GM12878 (cell line): Measurements from ENCODE around the gene VSIG8. TPM values are rescaled to one million over a fixed set of nuclear protein-coding genes. Genes with fewer than 3 reads are reported as not detected.

ENCODE experiments used
- ATAC-seq: fragments of 200-7000 bp; cut with Tn5 transposase; 3 replicates; pipeline ENCODE4 v1.9.1; 2020; ENCODE audit warnings: mild to moderate bottlenecking, moderate library complexity
- BruUV-seq: library from RNA; stranded (reverse); fragments of 400-500 nt; replicated peaks from 2 replicates; lab custom pipeline; 2021; lab: Mats Ljungman, UMichigan
- CTCF ChIA-PET: fragments of 300-600 bp; sonication (Branson Sonifier 250); formaldehyde crosslinking; extraction: SDS; loops from one replicate; lab custom pipeline; 2021; ENCODE audit warnings: inconsistent platforms; lab: Yijun Ruan, JAX
- POLR2A ChIA-PET: fragments of 350-600 bp; formaldehyde crosslinking; extraction: SDS; loops from one replicate; lab custom pipeline; 2021; ENCODE audit warnings: inconsistent platforms; lab: Charles Lee
- RAD21 ChIA-PET: fragments of 300-600 bp; sonication (Branson Sonifier 250); formaldehyde crosslinking; loops from one replicate; lab custom pipeline; 2023; ENCODE audit warnings: antibody characterized with exemption; ENCODE audit not compliant: unreplicated experiment; lab: Charles Lee
- SMC1A ChIA-PET: fragments of 300-600 bp; sonication (Branson Sonifier 250); formaldehyde crosslinking; loops from one replicate; lab custom pipeline; 2023; ENCODE audit not compliant: unreplicated experiment, uncharacterized antibody; lab: Charles Lee
- DNase-seq: peaks from one replicate; pipeline ENCODE4 v3.0.0-alpha.2; 2011; ENCODE audit warnings: low read depth, low spot score
- FAIRE-seq: peaks from 3 replicates; lab custom pipeline; 2011; peaks lifted over from hg19 to GRCh38; lab: Jason Lieb, UNC
- H2AFZ ChIP-seq: 2 replicates; pipeline ENCODE4 v1.6.0; 2011; ENCODE audit warnings: low read depth, low read length, control low read depth; ENCODE audit not compliant: control insufficient read depth
- H3K27ac ChIP-seq: 2 replicates; pipeline ENCODE4 v1.5.1; 2011; ENCODE audit warnings: control low read depth; ENCODE audit not compliant: control insufficient read depth, insufficient read depth
- H3K27me3 ChIP-seq, 2 experiments: replicated peaks in 1 of 2; 2 replicates each; pipeline versions ENCODE4 v1.6.0 to v1.6.1; 2011; ENCODE audit warnings: low read length in 1 of 2; ENCODE audit not compliant: control insufficient read depth in 2 of 2, insufficient read depth in 2 of 2
- H3K36me3 ChIP-seq, 2 experiments: 2 replicates each; pipeline ENCODE4 v1.5.1; 2011; ENCODE audit warnings: low read length in 1 of 2; ENCODE audit not compliant: control insufficient read depth in 2 of 2, insufficient read depth in 2 of 2
- H3K4me1 ChIP-seq: 2 replicates; pipeline ENCODE4 v1.6.1; 2011; ENCODE audit warnings: mild to moderate bottlenecking, low read length, moderate library complexity, mixed read lengths; ENCODE audit not compliant: control insufficient read depth, insufficient read depth
- H3K4me2 ChIP-seq: 2 replicates; pipeline ENCODE4 v1.6.0; 2011; ENCODE audit warnings: control low read depth; ENCODE audit not compliant: control insufficient read depth, insufficient read depth
- H3K4me3 ChIP-seq: fragments of 200-600 bp; sonication (generic); 2 replicates; pipeline ENCODE4 v1.5.1; 2016
- H3K79me2 ChIP-seq: 2 replicates; pipeline ENCODE4 v1.6.0; 2011; ENCODE audit warnings: low read length; ENCODE audit not compliant: control insufficient read depth, insufficient read depth
- H3K9ac ChIP-seq: 2 replicates; pipeline ENCODE4 v1.8.0; 2011; ENCODE audit warnings: low read length, control low read depth, mixed read lengths; ENCODE audit not compliant: control insufficient read depth, insufficient read depth
- H3K9me3 ChIP-seq: replicated peaks from 3 replicates; pipeline ENCODE4 v1.5.1; 2011; ENCODE audit warnings: mild to moderate bottlenecking, low read length; ENCODE audit not compliant: control insufficient read depth, insufficient read depth
- H4K20me1 ChIP-seq: 2 replicates; pipeline ENCODE4 v1.6.0; 2011; ENCODE audit not compliant: control insufficient read depth, insufficient read depth
- BHLHE40 ChIP-seq, 2 experiments: fragments of 450-650 bp in 1 of 2; IDR thresholded peaks; 2 replicates each; pipeline ENCODE4 v1.6.1; 2011 to 2017; ENCODE audit warnings: low read depth in 2 of 2, borderline replicate concordance in 1 of 2, improper control_type of control experiment in 1 of 2, low read length in 1 of 2, mild to moderate bottlenecking in 1 of 2
- PAX5 ChIP-seq: IDR thresholded peaks from 2 replicates; pipeline ENCODE4 v1.6.1; 2011; ENCODE audit warnings: low read depth, low read length, borderline replicate concordance
- STAT3 ChIP-seq: IDR thresholded peaks from 2 replicates; pipeline ENCODE4 v1.6.1; 2011; ENCODE audit warnings: low read depth, low read length, improper control_type of control experiment
- YBX1 ChIP-seq: fragments of 450-650 bp; IDR thresholded peaks from 2 replicates; pipeline ENCODE4 v1.6.1; 2016; ENCODE audit warnings: antibody characterized with exemption
- ZBED1 ChIP-seq: IDR thresholded peaks from 2 replicates; pipeline ENCODE4 v1.6.1; 2016; ENCODE audit warnings: borderline replicate concordance
- WGBS: methylation state at CpG from one replicate; pipeline ENCODE4 v1.1.6; 2016; ENCODE audit warnings: low lambda C conversion rate; ENCODE audit not compliant: insufficient replicate concordance, insufficient coverage; ENCODE audit errors: missing lambda C conversion rate; 5-methylcytosine and 5-hydroxymethylcytosine counted together
- in situ Hi-C: fragments of 300-500 bp; cut with MboI; formaldehyde crosslinking; loops from 9 replicates; pipeline ENCODE4 v1.14.3; 2018; ENCODE audit warnings: mixed read lengths
- intact Hi-C: fragments of 100-400 bp; cut with micrococcal nuclease; formaldehyde crosslinking; loops from one replicate; pipeline ENCODE4 v1.14.2; 2022; ENCODE audit not compliant: unreplicated experiment
- polyA plus RNA-seq, 11 experiments: library from polyadenylated mRNA; depleted of rRNA in 4 of 11; unstranded in 6 of 11; stranded (reverse) in 5 of 11; fragments of >200 nt; fragmentation: Nextera tagmentation in 4 of 11; fragmentation: Illumina TruSeq in 1 of 11; extraction: Ambion mirVana in 4 of 11; extraction: Trizol in 1 of 11; gene quantifications; 1 replicate in 1 of 11; 2 replicates in 10 of 11; pipeline versions ENCODE4 v1.2.1 to v1.2.3, GENCODE V29; 2011 to 2016; ENCODE audit warnings: inconsistent platforms in 2 of 11, missing spikeins in 2 of 11, low read depth in 1 of 11
- total RNA-seq, 4 experiments: library from RNA; depleted of rRNA in 3 of 4; stranded (reverse); fragments of >200 nt in 3 of 4; fragmentation: Illumina TruSeq in 1 of 4; extraction: Trizol in 1 of 4; gene quantifications; 2 replicates each; pipeline versions ENCODE4 v1.2.1 to v1.2.3, GENCODE V29; 2013 to 2021
- TF ChIP-seq, protein P1 (sequence below): fragments of 450-650 bp; IDR thresholded peaks from 2 replicates; pipeline ENCODE4 v1.6.1; 2017; ENCODE audit warnings: mild to moderate bottlenecking, moderate library complexity

The VSIG8 gene
- total and polyA plus RNA-seq, 10 of the 15 experiments (the other 5 are each of a cell fraction or from before 2014, with no cell fraction given) = not detected

DNA sequence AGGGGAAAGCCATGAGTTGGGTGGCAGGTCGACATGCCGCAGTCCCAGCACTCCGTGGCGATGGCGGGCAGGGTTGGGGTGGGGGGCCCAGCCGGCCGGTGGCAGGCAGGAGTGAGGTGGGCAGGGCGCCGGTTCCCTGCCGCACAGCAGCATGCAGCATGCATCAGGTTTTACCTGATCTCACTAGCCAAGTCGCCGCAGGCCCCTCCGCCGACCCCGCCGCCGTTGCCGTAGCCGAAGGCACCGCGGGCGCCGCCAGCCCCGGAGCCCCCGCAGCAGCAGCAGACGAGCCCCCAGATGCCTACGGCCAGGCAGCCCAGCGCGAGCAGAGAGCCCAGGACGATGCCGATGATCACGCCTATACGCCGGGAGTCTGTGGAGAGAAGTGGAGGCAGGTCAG lies 6.7 kb downstream of the VSIG8 start:
- H4K20me1 ChIP-seq = no peaks in the 10 kb centered on the region
- no peaks in the 10 kb centered on the region for H3K9me3 ChIP-seq
- H3K9ac ChIP-seq = no peak overlapping the region
- H2AFZ ChIP-seq = no peak overlapping the region
- 78% methylated on average over 32 of the region's 34 CpGs for WGBS
- ATAC-seq = no peak
- no peak for FAIRE-seq
- TF ChIP-seq ZBED1 (no peak), BHLHE40 (IDR thresholded peaks at IDR 0.05; ENCODE audit: borderline replicate concordance in 1 of 2, low read depth in 2 of 2, low read length in 1 of 2) (no peak), YBX1 (no peak), STAT3 (no peak), PAX5 (no peak)
- TF ChIP-seq, protein P1, sequence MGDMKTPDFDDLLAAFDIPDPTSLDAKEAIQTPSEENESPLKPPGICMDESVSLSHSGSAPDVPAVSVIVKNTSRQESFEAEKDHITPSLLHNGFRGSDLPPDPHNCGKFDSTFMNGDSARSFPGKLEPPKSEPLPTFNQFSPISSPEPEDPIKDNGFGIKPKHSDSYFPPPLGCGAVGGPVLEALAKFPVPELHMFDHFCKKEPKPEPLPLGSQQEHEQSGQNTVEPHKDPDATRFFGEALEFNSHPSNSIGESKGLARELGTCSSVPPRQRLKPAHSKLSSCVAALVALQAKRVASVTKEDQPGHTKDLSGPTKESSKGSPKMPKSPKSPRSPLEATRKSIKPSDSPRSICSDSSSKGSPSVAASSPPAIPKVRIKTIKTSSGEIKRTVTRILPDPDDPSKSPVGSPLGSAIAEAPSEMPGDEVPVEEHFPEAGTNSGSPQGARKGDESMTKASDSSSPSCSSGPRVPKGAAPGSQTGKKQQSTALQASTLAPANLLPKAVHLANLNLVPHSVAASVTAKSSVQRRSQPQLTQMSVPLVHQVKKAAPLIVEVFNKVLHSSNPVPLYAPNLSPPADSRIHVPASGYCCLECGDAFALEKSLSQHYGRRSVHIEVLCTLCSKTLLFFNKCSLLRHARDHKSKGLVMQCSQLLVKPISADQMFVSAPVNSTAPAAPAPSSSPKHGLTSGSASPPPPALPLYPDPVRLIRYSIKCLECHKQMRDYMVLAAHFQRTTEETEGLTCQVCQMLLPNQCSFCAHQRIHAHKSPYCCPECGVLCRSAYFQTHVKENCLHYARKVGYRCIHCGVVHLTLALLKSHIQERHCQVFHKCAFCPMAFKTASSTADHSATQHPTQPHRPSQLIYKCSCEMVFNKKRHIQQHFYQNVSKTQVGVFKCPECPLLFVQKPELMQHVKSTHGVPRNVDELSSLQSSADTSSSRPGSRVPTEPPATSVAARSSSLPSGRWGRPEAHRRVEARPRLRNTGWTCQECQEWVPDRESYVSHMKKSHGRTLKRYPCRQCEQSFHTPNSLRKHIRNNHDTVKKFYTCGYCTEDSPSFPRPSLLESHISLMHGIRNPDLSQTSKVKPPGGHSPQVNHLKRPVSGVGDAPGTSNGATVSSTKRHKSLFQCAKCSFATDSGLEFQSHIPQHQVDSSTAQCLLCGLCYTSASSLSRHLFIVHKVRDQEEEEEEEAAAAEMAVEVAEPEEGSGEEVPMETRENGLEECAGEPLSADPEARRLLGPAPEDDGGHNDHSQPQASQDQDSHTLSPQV = no peak
- no peaks in the 10 kb centered on the region for H3K4me1 ChIP-seq
- POLR2A ChIA-PET = no interaction called here
- no peak overlapping the region for H3K27ac ChIP-seq
- H3K4me3 ChIP-seq = no peak overlapping the region
- H3K27me3 ChIP-seq = peaks cover 2 to 3% of the 10 kb centered on the region in 2 experiments; a peak in 3 of 4 replicates
- SMC1A ChIA-PET = no interaction called here
- intact Hi-C loops (no loop called here), in situ Hi-C loops (no loop called here)
- H3K79me2 ChIP-seq = no peaks in the 10 kb centered on the region
- BruUV-seq = no TSS peak
- CTCF ChIA-PET = no interaction called here
- no peaks in the 10 kb centered on the region for H3K36me3 ChIP-seq
- no peak for DNase-seq
- H3K4me2 ChIP-seq = no peak overlapping the region
- RAD21 ChIA-PET = no interaction called here
